GM12892 (cell line): Measurements from ENCODE around the gene CKS2.

ENCODE experiments used
- POLR2A ChIP-seq: IDR thresholded peaks from 2 replicates; pipeline ENCODE4 v1.6.1; 2011; ENCODE audit warnings: low read depth, low read length, control low read depth
- POLR2AphosphoS5 ChIP-seq: IDR thresholded peaks from 2 replicates; pipeline ENCODE4 v1.6.1; 2011; ENCODE audit warnings: low read depth, low read length, control low read depth

- TF ChIP-seq POLR2A (no peak), POLR2AphosphoS5 (no peak)
Observed at GRCh38 chr9:89281106-89281505, 29.9 kb upstream of the CKS2 start.
